Testis (tissue), 3 donors: ENCODE data around the gene NRXN3. TPM values are rescaled to one million over a fixed set of nuclear protein-coding genes. Genes with fewer than 3 reads are reported as not detected.

Experiments
- DNase-seq: peaks from one replicate; pipeline ENCODE4 v3.0.0-alpha.2; 2019
- H3K27ac ChIP-seq, 2 donors: fragments of 200-600 bp; sonication (generic); one replicate each; pipeline ENCODE4 v1.5.1; 2019
- H3K27me3 ChIP-seq: fragments of 200-600 bp; sonication (generic); one replicate; pipeline ENCODE4 v1.5.1; 2019
- H3K36me3 ChIP-seq: fragments of 200-600 bp; sonication (generic); one replicate; pipeline ENCODE4 v1.5.1; 2017; ENCODE audit warnings: low read depth; ENCODE audit errors: missing control alignments
- H3K4me1 ChIP-seq: fragments of 200-600 bp; sonication (generic); one replicate; pipeline ENCODE4 v1.5.1; 2019
- H3K4me3 ChIP-seq, 2 donors: fragments of 200-600 bp; sonication (generic); one replicate each; pipeline ENCODE4 v1.5.1; 2017 to 2019
- H3K9me3 ChIP-seq: fragments of 200-600 bp; sonication (generic); one replicate; pipeline ENCODE4 v1.5.1; 2017
- CTCF ChIP-seq, 3 experiments: fragments of 450-650 bp in 2 of 3; fragments of 200-600 bp in 1 of 3; sonication (generic) in 1 of 3; IDR thresholded peaks; one replicate each; pipeline ENCODE4 v1.5.1; 2016 to 2019; ENCODE audit warnings: antibody characterized with exemption in 3 of 3, mild to moderate bottlenecking in 2 of 3, moderate library complexity in 1 of 3
- POLR2A ChIP-seq: fragments of 450-650 bp; IDR thresholded peaks from one replicate; pipeline ENCODE4 v1.6.1; 2017; ENCODE audit warnings: antibody characterized with exemption, mild to moderate bottlenecking, moderate library complexity
- WGBS, 2 donors: methylation state at CpG; one replicate each; pipeline ENCODE4 v1.1.5; 2018; 5-methylcytosine and 5-hydroxymethylcytosine counted together
- intact Hi-C: fragments of 100-400 bp; cut with DNase I; formaldehyde crosslinking; loops from one replicate; pipeline ENCODE4 v1.15.1; 2023; ENCODE audit warnings: low total_unique reads
- polyA plus RNA-seq: library from polyadenylated mRNA; stranded (reverse); fragments of 350-450 nt; fragmentation: Illumina TruSeq; extraction: RNeasy Lipid Tissue Mini Kit (QIAGEN cat#74804); gene quantifications from one replicate; pipeline ENCODE4 v1.2.3, GENCODE V29; 2014; ENCODE audit warnings: low read depth, low replicate concordance; ENCODE audit not compliant: insufficient read depth
- total RNA-seq, 2 donors: library from RNA; depleted of rRNA; stranded (reverse); fragments of >200 nt; gene quantifications; one replicate each; pipeline ENCODE4 v1.2.3, GENCODE V29; 2016

The NRXN3 gene
- total and polyA plus RNA-seq, 3 donors from 2014 or later, result 3.5 to 8.0 (median 3.9) TPM

- no peaks in the 10 kb centered on the region for H3K36me3 ChIP-seq
- intact Hi-C loops, result no loop called here
- TF ChIP-seq CTCF (IDR thresholded peaks at IDR 0.05) (no peak), POLR2A (no peak)
- no peaks in the 10 kb centered on the region for H3K4me1 ChIP-seq
- no peaks in the 10 kb centered on the region for H3K27me3 ChIP-seq
- WGBS, 2 donors, result 59 to 66% methylated on average over 8 of the region's 8 CpGs
- no peak overlapping the region for H3K4me3 ChIP-seq
- H3K9me3 ChIP-seq, result no peaks in the 10 kb centered on the region
- no peak for DNase-seq
- no peak overlapping the region for H3K27ac ChIP-seq
These were observed 1059.3 kb downstream of the NRXN3 start for GRCh38 chr14:79229383-79229909.

- TF ChIP-seq POLR2A, result no peak
- TF ChIP-seq CTCF (IDR thresholded peaks at IDR 0.05), result no peak
- H3K4me3 ChIP-seq, result no peak overlapping the region
- no peaks in the 10 kb centered on the region for H3K36me3 ChIP-seq
- no peaks in the 10 kb centered on the region for H3K27me3 ChIP-seq
- H3K4me1 ChIP-seq, result no peaks in the 10 kb centered on the region
- H3K27ac ChIP-seq, result no peak overlapping the region
- H3K9me3 ChIP-seq, result no peaks in the 10 kb centered on the region
- DNase-seq, result no peak
- intact Hi-C loops, result no loop called here
These were observed 1072.5 kb downstream of the NRXN3 start for GRCh38 chr14:79242666-79243065.

GRCh38 chr14:79246173-79246572 is 1076.0 kb downstream of the NRXN3 start:
- Histone ChIP-seq H3K36me3 (no peaks in the 10 kb centered on the region), H3K9me3 (no peaks in the 10 kb centered on the region), H3K4me3 (no peak overlapping the region), H3K27me3 (no peaks in the 10 kb centered on the region), H3K4me1 (no peaks in the 10 kb centered on the region), H3K27ac (no peak overlapping the region)
- intact Hi-C loops, result no loop called here
- no peak for DNase-seq
- TF ChIP-seq CTCF (IDR thresholded peaks at IDR 0.05), result no peak
- TF ChIP-seq POLR2A, result no peak
- 54 to 65% methylated on average over 3 of the region's 3 CpGs for WGBS, 2 donors

GRCh38 chr14:79248126-79248525 is 1078.0 kb downstream of the NRXN3 start:
- Histone ChIP-seq H3K36me3 (no peaks in the 10 kb centered on the region), H3K27ac (no peak overlapping the region), H3K9me3 (no peaks in the 10 kb centered on the region), H3K4me3 (no peak overlapping the region), H3K27me3 (no peaks in the 10 kb centered on the region), H3K4me1 (no peaks in the 10 kb centered on the region)
- no peak for DNase-seq
- WGBS, 2 donors, result 86 to 91% methylated on average over 2 of the region's 2 CpGs
- no peak for TF ChIP-seq CTCF (IDR thresholded peaks at IDR 0.05)
- no peak for TF ChIP-seq POLR2A
- intact Hi-C loops, result no loop called here

- intact Hi-C loops, result no loop called here
These were observed 1078.6 kb downstream of the NRXN3 start for GRCh38 chr14:79248771-79249170.

More at GRCh38 chr14:79248771-79249170, 1078.6 kb downstream of the NRXN3 start:
- Histone ChIP-seq H3K4me3 (no peak overlapping the region), H3K36me3 (no peaks in the 10 kb centered on the region), H3K27me3 (no peaks in the 10 kb centered on the region), H3K9me3 (no peaks in the 10 kb centered on the region), H3K27ac (no peak overlapping the region), H3K4me1 (no peaks in the 10 kb centered on the region)
- WGBS, 2 donors, result 67 to 71% methylated on average over 3 of the region's 3 CpGs
- DNase-seq, result no peak
- TF ChIP-seq CTCF (IDR thresholded peaks at IDR 0.05) (no peak), POLR2A (no peak)
